HPDE6-E6E7 (cell line): ENCODE measurements around the gene TFAM.

Experiments used
- DNase-seq: peaks from one replicate; pipeline ENCODE4 v3.0.0; 2011; ENCODE audit warnings: missing footprints; ENCODE audit errors: extremely low spot score

TFAM gene

GRCh38 chr10:58384999-58385783 lies at the start of gene TFAM:
TSS of gene TFAM (plus strand) at chr10:58385410. CDS start at chr10:58385548, 138 bp downstream.
- DNase-seq, result peak; percentile 92

GRCh38 chr10:58336242-58336641 lies 49.0 kb upstream of the TFAM start:
- no peak for DNase-seq

DNA sequence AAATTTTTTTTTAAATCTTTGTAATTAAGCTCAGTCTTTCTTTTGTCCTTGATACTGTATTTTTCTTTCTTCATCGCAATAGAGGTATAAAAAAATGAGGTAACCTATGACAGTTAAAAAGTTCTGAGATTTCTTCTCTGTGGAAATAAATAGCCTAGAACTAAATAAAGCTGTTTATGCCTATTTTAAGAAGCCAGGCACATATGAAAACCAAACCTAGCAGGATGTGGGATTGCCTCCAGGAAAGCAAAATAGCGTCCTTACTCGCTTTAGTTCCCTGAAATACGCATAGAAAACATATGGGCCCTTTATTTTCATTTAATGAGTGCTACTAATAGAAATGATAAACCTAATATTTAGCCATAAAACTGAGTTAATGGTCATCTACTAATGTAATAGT lies 43.8 kb upstream of the TFAM start:
- no peak for DNase-seq

DNA sequence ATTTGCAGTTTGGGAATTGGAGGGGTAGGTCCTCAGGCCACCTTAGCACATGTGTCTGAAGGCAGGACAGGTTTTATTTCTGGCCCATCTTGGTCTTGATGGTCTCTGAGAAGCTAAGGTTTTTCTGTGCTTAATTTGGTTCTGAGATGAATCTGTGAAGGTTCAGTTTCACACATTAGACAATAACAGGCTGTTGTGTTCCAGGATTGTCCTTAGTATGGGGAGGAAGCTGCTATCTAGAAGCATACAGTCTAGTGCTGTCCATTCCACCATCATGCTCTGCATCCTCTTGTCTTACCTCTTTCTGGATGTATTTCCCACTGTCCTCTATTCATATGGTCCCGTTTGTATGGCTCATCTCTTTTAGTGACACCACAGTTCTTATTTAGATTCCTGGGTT lies 43.3 kb upstream of the TFAM start:
- no peak for DNase-seq

DNA sequence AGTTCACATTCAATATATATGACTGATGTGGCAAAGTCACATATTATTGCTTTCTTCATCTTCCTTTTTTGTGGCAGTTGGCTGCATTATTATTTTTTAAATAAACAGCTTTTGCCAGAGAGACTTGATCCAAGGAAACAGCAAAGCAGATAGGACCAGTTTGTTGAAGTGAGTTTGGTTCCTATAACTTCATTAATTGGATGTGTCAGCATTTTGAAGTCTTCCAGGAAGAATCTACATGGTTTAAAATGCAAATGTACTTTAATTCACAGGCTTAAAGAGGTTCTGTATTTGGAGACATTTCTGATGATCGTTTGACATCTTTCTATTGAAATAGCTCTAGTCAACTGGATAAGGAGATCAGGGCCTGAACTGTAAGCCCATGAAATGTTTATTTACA lies 37.2 kb upstream of the TFAM start:
- no peak for DNase-seq

- no peak for DNase-seq
Measured at GRCh38 chr10:58348571-58349033, 36.6 kb upstream of the TFAM start.

DNA sequence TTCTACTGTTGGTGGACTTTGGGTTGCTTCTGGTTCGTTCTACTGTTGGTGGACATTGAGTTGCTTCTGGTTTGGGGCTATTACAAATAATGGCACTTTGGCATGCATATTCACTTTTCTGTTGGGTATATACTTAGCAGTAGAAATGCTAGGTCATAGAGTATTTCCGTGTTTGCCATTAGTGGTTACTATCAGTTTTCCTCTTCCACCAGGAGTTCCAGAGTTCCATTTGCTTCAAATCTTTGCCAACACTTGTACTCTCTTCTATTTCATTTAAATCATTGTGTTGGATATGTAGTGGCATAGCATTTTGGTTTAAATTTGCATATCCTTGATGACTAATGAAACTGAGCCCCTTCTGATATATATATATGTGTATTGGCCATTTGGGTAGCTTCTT lies 35.2 kb upstream of the TFAM start:
- DNase-seq, result no peak

- no peak for DNase-seq
Measured at GRCh38 chr10:58350619-58351323, 34.4 kb upstream of the TFAM start.

DNA sequence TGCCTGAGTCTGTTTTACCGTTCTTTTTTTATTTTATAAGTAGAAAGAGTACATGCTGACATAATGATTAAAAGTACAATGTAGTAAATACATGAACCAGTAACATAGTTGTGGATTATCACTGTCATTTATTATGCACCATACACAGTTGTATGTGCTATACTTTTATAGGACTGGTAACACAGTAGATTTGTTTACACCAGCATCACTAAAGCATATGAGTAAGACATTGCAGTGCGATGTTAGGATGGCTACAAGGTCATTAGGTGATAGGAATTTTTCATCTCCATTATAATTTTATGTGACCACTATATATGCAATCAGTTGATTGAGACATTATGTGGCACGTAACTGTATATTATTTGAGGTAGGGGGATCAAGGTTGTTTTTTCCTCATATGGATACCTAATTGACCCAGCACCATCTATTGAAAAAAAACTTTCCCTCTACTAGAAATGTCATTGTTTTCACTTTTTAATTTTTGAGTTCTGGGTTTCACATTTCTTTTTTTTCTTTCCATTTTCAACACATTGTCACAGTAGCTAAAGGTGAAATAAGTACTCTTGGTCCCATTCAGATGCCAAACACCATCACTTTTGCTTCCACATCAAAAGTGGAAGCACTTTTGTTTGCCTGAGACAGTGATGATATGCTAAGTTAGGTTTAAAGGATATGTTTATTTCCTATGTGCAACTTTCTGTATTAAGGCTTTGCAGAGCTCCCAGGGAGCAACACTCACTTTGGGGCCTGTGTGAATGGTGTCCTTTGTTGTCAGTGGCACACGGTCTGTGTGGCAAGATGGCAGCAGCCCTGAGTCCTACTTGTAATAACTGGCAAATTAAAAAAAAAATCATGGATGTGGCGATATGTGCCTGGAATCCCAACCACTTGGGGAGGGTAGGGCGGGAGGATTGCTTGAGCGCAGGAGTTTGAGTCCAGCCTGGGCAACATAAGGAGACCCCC lies 33.3 kb upstream of the TFAM start:
- DNase-seq, result no peak

DNA sequence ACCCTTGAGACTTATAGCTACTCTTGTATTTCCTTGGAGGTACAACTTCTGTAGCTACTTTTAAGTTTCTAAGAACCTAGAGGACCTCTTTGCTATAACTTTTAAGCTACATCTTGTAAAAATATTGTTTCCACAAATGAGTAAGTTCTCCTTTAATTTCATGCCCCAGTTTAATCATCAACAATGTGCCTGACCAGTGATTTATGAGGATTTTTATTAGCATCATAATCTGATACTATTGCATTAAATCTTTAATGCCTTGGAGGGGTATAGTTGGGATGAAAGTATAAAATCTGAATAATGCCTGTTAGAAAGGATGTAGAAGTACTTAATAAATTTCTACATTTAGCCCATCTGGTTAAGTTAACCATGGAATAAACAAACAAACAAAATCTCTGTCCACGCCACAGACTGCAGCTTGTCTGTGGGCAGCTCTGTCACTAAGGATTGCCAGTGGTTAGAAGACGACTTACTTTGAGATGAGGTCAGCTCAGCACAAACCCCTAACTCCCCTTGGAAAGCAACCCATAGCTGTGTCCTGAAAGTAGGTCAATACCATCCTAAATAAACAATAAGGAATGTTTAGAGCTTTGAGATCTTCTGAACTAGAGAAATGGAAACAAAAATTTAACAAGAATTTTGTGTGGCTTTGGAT lies 32.1 kb upstream of the TFAM start:
- DNase-seq, result no peak

DNA sequence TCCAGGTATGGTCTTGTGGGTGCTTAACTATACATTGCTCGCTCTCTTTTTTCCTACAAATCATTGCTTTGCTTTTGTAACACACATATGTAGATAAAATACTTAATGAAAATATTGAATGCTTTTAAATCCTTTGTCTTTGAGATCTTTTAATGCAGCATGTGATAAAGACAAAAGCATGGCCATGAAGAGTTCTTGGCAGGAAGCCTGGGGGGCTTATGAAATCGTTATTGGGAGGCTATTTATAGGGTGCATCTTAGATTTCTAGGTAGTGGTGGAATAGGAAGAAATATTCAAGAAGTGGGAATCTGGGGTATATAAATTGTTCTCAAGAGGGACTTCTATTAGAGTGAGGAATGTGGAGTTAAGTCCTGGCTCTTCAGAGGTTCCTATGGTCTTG lies 28.5 kb upstream of the TFAM start:
- no peak for DNase-seq

DNA sequence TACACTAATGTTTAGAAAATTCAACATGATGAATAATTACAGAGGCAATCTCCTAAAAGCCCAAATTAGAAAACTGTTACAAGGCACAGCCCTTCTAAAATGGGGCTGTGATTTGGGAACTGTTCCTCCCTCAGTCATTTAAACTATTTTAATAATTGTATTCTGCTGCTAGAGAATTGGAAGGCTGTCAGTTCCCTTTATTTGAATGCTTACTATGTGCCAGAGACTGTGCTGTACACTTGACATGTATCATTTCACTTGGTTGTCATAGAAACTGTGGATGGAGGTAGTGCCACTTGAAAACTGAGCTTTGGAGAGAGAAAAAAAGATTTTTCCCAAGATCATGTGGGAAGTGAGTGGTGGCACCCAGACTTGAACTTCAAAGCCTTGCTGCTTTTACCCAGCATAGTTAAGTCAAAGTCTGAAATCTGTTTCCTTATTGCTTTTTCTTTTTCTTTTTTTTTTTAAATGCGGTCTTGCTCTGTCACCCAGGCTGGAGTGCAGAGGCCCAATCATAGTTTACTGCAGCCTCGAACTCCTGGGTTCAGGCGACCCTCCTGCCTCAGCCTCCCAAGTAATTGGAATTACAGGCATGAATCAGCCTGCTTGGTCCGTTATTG lies 26.8 kb upstream of the TFAM start:
- no peak for DNase-seq

GRCh38 chr10:58358947-58359346 lies 26.3 kb upstream of the TFAM start:
- DNase-seq, result no peak

- no peak for DNase-seq
Measured at GRCh38 chr10:58359541-58359940, 25.7 kb upstream of the TFAM start.

GRCh38 chr10:58360412-58361004 lies 24.7 kb upstream of the TFAM start:
- peak; percentile 21 for DNase-seq

GRCh38 chr10:58361353-58361752 lies 23.9 kb upstream of the TFAM start:
- DNase-seq, result no peak

DNA sequence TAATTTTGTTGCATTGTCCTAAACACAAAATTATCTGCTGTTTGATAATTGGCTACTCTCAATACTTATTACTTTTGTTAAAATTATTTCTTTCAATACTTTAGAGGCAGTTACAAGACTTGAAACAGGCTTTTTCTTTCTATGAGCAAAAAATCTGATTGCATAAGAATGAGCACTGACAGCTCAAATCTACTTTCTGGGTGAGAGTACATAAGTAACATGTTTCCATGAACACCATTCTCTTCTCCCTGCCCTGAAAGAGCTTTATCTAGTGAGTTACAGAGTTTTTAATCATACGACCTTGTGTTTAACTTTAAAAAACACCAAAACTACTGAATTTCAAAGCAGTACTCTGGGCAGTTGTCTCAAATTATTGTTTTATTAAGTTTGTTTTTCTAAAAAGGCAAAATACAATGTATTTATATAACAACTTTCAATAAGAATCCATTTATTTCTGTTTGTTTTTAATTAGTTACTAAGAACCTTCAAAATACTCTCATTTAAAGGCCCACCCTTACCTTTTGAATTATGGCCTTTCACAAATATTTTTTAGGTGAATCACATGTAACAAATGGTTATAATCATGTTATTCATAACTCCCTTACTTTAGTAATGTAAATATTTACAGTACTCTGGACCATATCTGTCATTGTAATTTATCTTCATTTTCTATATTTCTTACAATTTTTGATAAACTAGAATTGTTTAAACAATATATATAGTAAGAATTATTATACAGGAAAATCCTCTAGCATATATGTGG lies 23.0 kb upstream of the TFAM start:
- no peak for DNase-seq

DNA sequence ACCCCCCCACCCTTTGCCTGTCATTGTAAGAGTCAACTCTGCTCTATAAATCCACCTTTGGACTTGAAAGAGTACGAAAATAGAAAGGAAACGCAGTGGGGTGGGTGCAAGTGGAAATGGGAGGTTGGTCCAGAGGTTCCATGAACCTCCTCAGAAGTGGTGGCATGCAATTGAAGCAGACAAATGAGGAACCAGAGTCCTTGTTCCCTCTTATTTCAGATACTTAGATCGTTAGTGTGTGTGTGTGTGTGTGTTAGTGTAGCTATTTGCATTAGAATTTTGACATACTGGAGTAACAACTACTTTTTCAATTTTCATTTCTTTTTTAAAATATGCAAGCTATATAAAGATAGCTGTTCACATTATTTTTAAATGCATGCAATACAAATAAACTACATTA lies 18.1 kb upstream of the TFAM start:
- no peak for DNase-seq

DNA sequence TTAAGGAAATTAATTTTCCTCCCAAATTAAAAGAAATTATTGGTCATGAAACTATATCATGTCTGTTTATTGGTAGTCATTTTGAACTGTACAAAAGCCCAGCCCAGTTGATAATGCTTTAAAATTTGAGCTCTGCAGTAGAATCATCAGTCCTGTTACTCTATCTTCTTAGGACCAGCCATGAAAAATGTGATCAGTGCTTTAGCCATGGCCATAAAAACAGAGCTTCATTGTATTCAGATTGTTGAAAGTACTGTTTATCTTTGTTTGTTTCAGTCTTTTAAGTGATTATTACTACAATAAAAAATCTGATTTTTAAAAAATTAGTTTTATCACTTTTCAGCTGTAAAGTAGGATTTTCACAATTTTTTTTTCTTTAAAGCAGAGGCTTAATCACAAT lies 13.7 kb upstream of the TFAM start:
- DNase-seq, result no peak
